B cell (primary cell): ENCODE results near the gene BHLHE40. TPM values are rescaled to one million over a fixed set of nuclear protein-coding genes. Genes with fewer than 3 reads are reported as not detected.

Source experiments
- ATAC-seq: fragments of 200-7000 bp; cut with Tn5 transposase; one replicate; pipeline ENCODE4 v1.10.0; 2021; ENCODE audit warnings: low read depth, mild to moderate bottlenecking, moderate number of reproducible peaks, moderate library complexity
- CTCF ChIA-PET: fragments of 350-600 bp; sonication (Branson Sonifier 250); formaldehyde crosslinking; loops from one replicate; lab custom pipeline; 2021; ENCODE audit warnings: antibody characterized with exemption, inconsistent platforms; lab: Charles Lee
- POLR2A ChIA-PET: fragments of 350-600 bp; sonication (Branson Sonifier 250); formaldehyde crosslinking; loops from one replicate; lab custom pipeline; 2021; ENCODE audit warnings: antibody characterized with exemption; lab: Charles Lee
- DNase-seq: peaks from one replicate; pipeline ENCODE4 v3.0.0; 2013
- H2AFZ ChIP-seq: 2 replicates; pipeline ENCODE4 v1.6.1; 2012; ENCODE audit warnings: mild to moderate bottlenecking, low read depth, low read length; ENCODE audit not compliant: insufficient read depth, poor library complexity, severe bottlenecking
- H3K27ac ChIP-seq, 2 donors: 1 replicate in 1 of 2; 2 replicates in 1 of 2; pipeline ENCODE4 v1.5.1; 2012 to 2013; ENCODE audit warnings: low read length in 2 of 2, mild to moderate bottlenecking in 2 of 2, moderate library complexity in 1 of 2
- H3K27me3 ChIP-seq, 4 experiments: fragments of 200-600 bp in 1 of 4; sonication (generic) in 1 of 4; replicated peaks in 1 of 4; 1 replicate in 2 of 4; 2 replicates in 2 of 4; pipeline versions ENCODE4 v1.6.1 to v1.7.0; 2013 to 2016; ENCODE audit warnings: low read length in 3 of 4, mild to moderate bottlenecking in 2 of 4, mixed read lengths in 1 of 4, moderate library complexity in 1 of 4; ENCODE audit not compliant: insufficient read depth in 4 of 4, control insufficient read depth in 3 of 4; ENCODE audit errors: control extremely low read depth in 1 of 4
- H3K36me3 ChIP-seq, 2 experiments: replicated peaks in 1 of 2; 1 replicate in 1 of 2; 2 replicates in 1 of 2; pipeline versions ENCODE4 v1.6.1 to v1.7.1; 2013; ENCODE audit warnings: low read length in 1 of 2; ENCODE audit not compliant: insufficient read depth in 2 of 2, control insufficient read depth in 1 of 2; ENCODE audit errors: control extremely low read depth in 1 of 2, extremely low read depth in 1 of 2
- H3K4me1 ChIP-seq, 2 donors: fragments of 200-600 bp in 1 of 2; sonication (generic) in 1 of 2; 1 replicate in 1 of 2; 2 replicates in 1 of 2; pipeline versions ENCODE4 v1.5.1 to v1.6.1; 2013 to 2017; ENCODE audit warnings: low read length in 2 of 2; ENCODE audit not compliant: control insufficient read depth in 2 of 2, insufficient read depth in 2 of 2
- H3K4me2 ChIP-seq: replicated peaks from 2 replicates; pipeline ENCODE3; 2012; ENCODE audit warnings: mild to moderate bottlenecking, low read depth, low read length; ENCODE audit not compliant: poor library complexity, severe bottlenecking
- H3K4me3 ChIP-seq, 5 experiments: fragments of 200-600 bp in 1 of 5; sonication (generic) in 1 of 5; 1 replicate in 3 of 5; 2 replicates in 2 of 5; pipeline versions ENCODE4 v1.5.1 to v1.7.0; 2011 to 2016; ENCODE audit warnings: low read length in 4 of 5, mild to moderate bottlenecking in 4 of 5, low read depth in 2 of 5, control low read depth in 1 of 5, moderate library complexity in 1 of 5; ENCODE audit not compliant: insufficient read depth in 1 of 5; ENCODE audit errors: control extremely low read depth in 1 of 5, extremely low read depth in 1 of 5
- H3K79me2 ChIP-seq: fragments of 200-600 bp; sonication (generic); one replicate; pipeline ENCODE4 v1.6.0; 2016; ENCODE audit warnings: low read length; ENCODE audit not compliant: control insufficient read depth, insufficient read depth
- H3K9ac ChIP-seq: fragments of 200-600 bp; sonication (generic); 2 replicates; pipeline ENCODE4 v1.6.1; 2017; ENCODE audit warnings: mild to moderate bottlenecking, low read length, moderate library complexity
- H3K9me3 ChIP-seq, 3 donors: one replicate each; pipeline versions ENCODE4 v1.6.1 to v1.7.1; 2013; ENCODE audit warnings: low read length in 2 of 3; ENCODE audit not compliant: control insufficient read depth in 2 of 3, insufficient read depth in 1 of 3; ENCODE audit errors: control extremely low read depth in 1 of 3
- H4K20me1 ChIP-seq: 2 replicates; pipeline ENCODE4 v1.6.0; 2012; ENCODE audit warnings: mild to moderate bottlenecking, low read length; ENCODE audit not compliant: insufficient read depth, control insufficient read depth, poor library complexity, severe bottlenecking
- H3K27ac Mint-ChIP-seq: one replicate; pipeline ENCODE4 v1.8.0; 2021; ENCODE audit warnings: mixed read lengths
- H3K27me3 Mint-ChIP-seq: one replicate; pipeline ENCODE4 v1.8.0; 2021; ENCODE audit warnings: mixed read lengths
- H3K4me1 Mint-ChIP-seq: one replicate; pipeline ENCODE4 v1.8.0; 2021; ENCODE audit warnings: mixed read lengths
- H3K4me3 Mint-ChIP-seq: one replicate; pipeline ENCODE4 v1.8.0; 2021; ENCODE audit warnings: mixed read lengths
- H3K9me3 Mint-ChIP-seq: one replicate; pipeline ENCODE4 v1.8.0; 2022; ENCODE audit warnings: mixed read lengths; ENCODE audit not compliant: insufficient read depth
- EZH2 ChIP-seq: IDR thresholded peaks from 2 replicates; pipeline ENCODE4 v1.6.1; 2012; ENCODE audit warnings: borderline replicate concordance, low read depth, mild to moderate bottlenecking, moderate library complexity, low read length; ENCODE audit not compliant: insufficient read depth, poor library complexity, severe bottlenecking
- whole genome bisulfite sequencing: methylation state at CpG from one replicate; pipeline ENCODE4 v1.1.5; 2013; ENCODE audit warnings: missing lambda C conversion rate; ENCODE audit not compliant: insufficient coverage; 5-methylcytosine and 5-hydroxymethylcytosine counted together
- intact Hi-C: fragments of 100-400 bp; cut with micrococcal nuclease; formaldehyde crosslinking; loops from one replicate; pipeline ENCODE4 v1.10.0; 2022
- polyA plus RNA-seq: library from polyadenylated mRNA; depleted of rRNA; stranded (reverse); fragments of >200 nt; gene quantifications from 2 replicates; pipeline ENCODE4 v1.2.3, GENCODE V29; 2012
- total RNA-seq, 2 donors: library from RNA; stranded (reverse); fragments of 120-200 nt in 1 of 2; gene quantifications; 1 replicate in 1 of 2; 2 replicates in 1 of 2; pipeline versions ENCODE4 v1.2.3 to v1.2.4, GENCODE V29; 2013 to 2022
- TF ChIP-seq, protein P1 (sequence below): fragments of 200-600 bp; IDR thresholded peaks from one replicate; pipeline ENCODE4 v1.8.0; 2022; ENCODE audit warnings: antibody characterized with exemption, mild to moderate bottlenecking

The BHLHE40 gene
- total and polyA plus RNA-seq, 2 donors (not counting 1 experiment from before 2014, with no cell fraction given), result 26.2 to 53.8 TPM

DNA sequence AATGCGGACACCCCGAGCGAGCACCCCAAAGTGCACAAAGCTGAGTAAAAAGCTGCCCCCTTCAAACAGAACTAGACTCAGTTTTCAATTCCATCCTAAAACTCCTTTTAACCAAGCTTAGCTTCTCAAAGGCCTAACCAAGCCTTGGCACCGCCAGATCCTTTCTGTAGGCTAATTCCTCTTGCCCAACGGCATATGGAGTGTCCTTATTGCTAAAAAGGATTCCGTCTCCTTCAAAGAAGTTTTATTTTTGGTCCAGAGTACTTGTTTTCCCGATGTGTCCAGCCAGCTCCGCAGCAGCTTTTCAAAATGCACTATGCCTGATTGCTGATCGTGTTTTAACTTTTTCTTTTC, 5.3 kb downstream of the BHLHE40 start:
- no peak for DNase-seq
- Histone ChIP-seq H3K79me2 (peaks cover 49% of the 10 kb centered on the region), H3K27ac (peak overlapping the region; percentile 73 to 90), H3K4me2 (peak overlapping the region; percentile 91), H2AFZ (peak overlapping the region; percentile 9), H3K9ac (peak overlapping the region; percentile 22), H3K4me1 (peaks cover 71 to 83% of the 10 kb centered on the region in 2 donors), H3K27me3 (no peaks in the 10 kb centered on the region), H3K4me3 (peak overlapping the region in 3 of 5 experiments; percentile 2 to 32 (median 15)), H3K9me3 (no peaks in the 10 kb centered on the region), H4K20me1 (no peaks in the 10 kb centered on the region), H3K36me3 (peaks cover 0 to 30% of the 10 kb centered on the region in 2 experiments)
- whole genome bisulfite sequencing, result 42% methylated on average over 6 of the region's 9 CpGs
- H3K27ac Mint-ChIP-seq, result peak overlapping the region; percentile 83
- H3K27me3 Mint-ChIP-seq, result no peaks in the 10 kb centered on the region
- peaks cover 79% of the 10 kb centered on the region for H3K4me1 Mint-ChIP-seq
- peak overlapping the region; percentile 77 for H3K4me3 Mint-ChIP-seq
- H3K9me3 Mint-ChIP-seq, result no peaks in the 10 kb centered on the region
- ChIA-PET CTCF (interaction anchor here (0.8 to 7.8 kb wide), 16 partner anchors 10 to 273 kb away, joined by 3 to 77 read pairs (median 4); no protein-coding TSS in a partner anchor), POLR2A (interaction anchor here (0.7 to 8.7 kb wide), 8 partner anchors 10 to 188 kb away, joined by 3 to 117 read pairs (median 6); no protein-coding TSS in a partner anchor)
- intact Hi-C loops, result loop anchor here (1.0 to 10.0 kb wide), 5 partner anchors 27 to 203 kb away; partner anchors contain the start of genes ARL8B and EDEM1
- no peak for ATAC-seq
- no peak for TF ChIP-seq EZH2
- TF ChIP-seq, protein P1, sequence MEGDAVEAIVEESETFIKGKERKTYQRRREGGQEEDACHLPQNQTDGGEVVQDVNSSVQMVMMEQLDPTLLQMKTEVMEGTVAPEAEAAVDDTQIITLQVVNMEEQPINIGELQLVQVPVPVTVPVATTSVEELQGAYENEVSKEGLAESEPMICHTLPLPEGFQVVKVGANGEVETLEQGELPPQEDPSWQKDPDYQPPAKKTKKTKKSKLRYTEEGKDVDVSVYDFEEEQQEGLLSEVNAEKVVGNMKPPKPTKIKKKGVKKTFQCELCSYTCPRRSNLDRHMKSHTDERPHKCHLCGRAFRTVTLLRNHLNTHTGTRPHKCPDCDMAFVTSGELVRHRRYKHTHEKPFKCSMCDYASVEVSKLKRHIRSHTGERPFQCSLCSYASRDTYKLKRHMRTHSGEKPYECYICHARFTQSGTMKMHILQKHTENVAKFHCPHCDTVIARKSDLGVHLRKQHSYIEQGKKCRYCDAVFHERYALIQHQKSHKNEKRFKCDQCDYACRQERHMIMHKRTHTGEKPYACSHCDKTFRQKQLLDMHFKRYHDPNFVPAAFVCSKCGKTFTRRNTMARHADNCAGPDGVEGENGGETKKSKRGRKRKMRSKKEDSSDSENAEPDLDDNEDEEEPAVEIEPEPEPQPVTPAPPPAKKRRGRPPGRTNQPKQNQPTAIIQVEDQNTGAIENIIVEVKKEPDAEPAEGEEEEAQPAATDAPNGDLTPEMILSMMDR, result no peak
